ENCODE measurements around the gene KCNE4. TPM values are rescaled to one million over a fixed set of nuclear protein-coding genes. Genes with fewer than 3 reads are reported as not detected.

The KCNE4 gene
- total and polyA plus RNA-seq, 9 of the 15 experiments (the other 6 are each of a cell fraction or from before 2014, with no cell fraction given) = not detected

- TF ChIP-seq CEBPZ (IDR thresholded peaks at IDR 0.05; ENCODE audit: borderline replicate concordance, low read depth, low read length) (no peak), IFI16 (CRISPR knock-in tag; IDR thresholded peaks at IDR 0.05) (no peak)
Observed at GRCh38 chr2:223055140-223055539, 3.1 kb downstream of the KCNE4 start (continued).

- in situ Hi-C loops (cut with MboI) = no loop called here
- TF ChIP-seq MBD1 (CRISPR knock-in tag; IDR thresholded peaks at IDR 0.05) (no peak), DPF2 (IDR thresholded peaks at IDR 0.05) (0 out of 2 replicates have a peak, but pooled peaks have one; percentile 20), FIP1L1 (IDR thresholded peaks at IDR 0.05; ENCODE audit: low read depth, low read length, poor library complexity, severe bottlenecking) (no peak), ZNF253 (CRISPR knock-in tag; conservative IDR thresholded peaks at IDR 0.05) (no peak), SMC3 (conservative IDR thresholded peaks at IDR 0.05; ENCODE audit: insufficient read depth, low read depth, low read length) (no peak), ATF6 (CRISPR knock-in tag; IDR thresholded peaks at IDR 0.05) (no peak), EHMT2 (IDR thresholded peaks at IDR 0.05) (peak; percentile 71), CTCFL (IDR thresholded peaks at IDR 0.05; ENCODE audit: borderline replicate concordance, insufficient read depth, low read depth, low read length, poor library complexity, severe bottlenecking) (no peak), PPARD (CRISPR knock-in tag; IDR thresholded peaks at IDR 0.05) (no peak), NCOA6 (IDR thresholded peaks at IDR 0.05) (no peak)
Observed at GRCh38 chr2:223055836-223056235, 3.8 kb downstream of the KCNE4 start.

More at GRCh38 chr2:223055836-223056235, 3.8 kb downstream of the KCNE4 start:
- ATAC-seq (peak; percentile 88), FAIRE-seq (peak; percentile 79), DNase-seq (ENCODE audit: extremely low read depth in 1 of 4, low spot score in 3 of 4) (peak; percentile 58 to 82 (median 66))
- CTCF ChIA-PET (ENCODE audit: low intra/inter-chr PET ratio) = no interaction called here
- peak overlapping the region; percentile 72 for H3K4me2 ChIP-seq (ENCODE audit: insufficient read depth, low read length)
- peaks cover 10 to 44% of the 10 kb centered on the region in 2 experiments; a peak in 4 of 5 replicates for H3K4me1 ChIP-seq (replicated peaks in 1 of 2; ENCODE audit: control insufficient read depth in 2 of 2, insufficient read depth in 2 of 2, low read length in 2 of 2)
- no peaks in the 10 kb centered on the region for H3K9me3 ChIP-seq (replicated peaks; ENCODE audit: control insufficient read depth, insufficient read depth, low read depth, low read length)
- POLR2A ChIA-PET = no interaction called here
- no peak overlapping the region for H3K4me3 ChIP-seq
- H3K27me3 ChIP-seq (ENCODE audit: control insufficient read depth in 2 of 2, insufficient read depth in 2 of 2, low read length in 2 of 2) = no peaks in the 10 kb centered on the region
- no peaks in the 10 kb centered on the region for H3K9me1 ChIP-seq (ENCODE audit: control insufficient read depth, insufficient read depth, low read length)
- H2AFZ ChIP-seq (ENCODE audit: low read depth, low read length) = peak overlapping the region; percentile 98
- H3K79me2 ChIP-seq (ENCODE audit: control insufficient read depth, insufficient read depth, low read length) = no peaks in the 10 kb centered on the region
- H3K9ac ChIP-seq (ENCODE audit: insufficient read depth in 1 of 2, low read depth in 2 of 2, low read length in 2 of 2) = peak overlapping the region in 1 of 2 experiments; percentile 49; a peak in 1 of 4 replicates
- no peaks in the 10 kb centered on the region for H4K20me1 ChIP-seq (replicated peaks; ENCODE audit: control insufficient read depth, insufficient read depth, low read length)
- WGBS (ENCODE audit: insufficient coverage, low coverage, missing lambda C conversion rate) = 4% methylated on average over 3 of the region's 5 CpGs
- peak overlapping the region; percentile 77 for H3K27ac ChIP-seq (ENCODE audit: extremely low read depth, low read depth, low read length)
- no peaks in the 10 kb centered on the region for H3K36me3 ChIP-seq (ENCODE audit: control insufficient read depth, insufficient read depth, low read length)
- BruUV-seq (replicated peaks) = no TSS peak
- intact Hi-C loops (cut with micrococcal nuclease) = no loop called here
